Uterus (tissue), 2 donors: ENCODE results near the gene PPP2R5E.

Source experiments
- CTCF ChIP-seq, 4 experiments: fragments of 200-600 bp in 2 of 4; fragments of 450-650 bp in 2 of 4; sonication (generic) in 2 of 4; IDR thresholded peaks; one replicate each; pipeline ENCODE4 v1.5.1; 2016 to 2019; ENCODE audit warnings: antibody characterized with exemption in 4 of 4, mild to moderate bottlenecking in 2 of 4, moderate library complexity in 1 of 4
- POLR2A ChIP-seq, 2 donors: fragments of 450-650 bp; IDR thresholded peaks; one replicate each; pipeline ENCODE4 v1.6.1; 2016; ENCODE audit warnings: antibody characterized with exemption in 2 of 2, mild to moderate bottlenecking in 1 of 2, moderate library complexity in 1 of 2

DNA sequence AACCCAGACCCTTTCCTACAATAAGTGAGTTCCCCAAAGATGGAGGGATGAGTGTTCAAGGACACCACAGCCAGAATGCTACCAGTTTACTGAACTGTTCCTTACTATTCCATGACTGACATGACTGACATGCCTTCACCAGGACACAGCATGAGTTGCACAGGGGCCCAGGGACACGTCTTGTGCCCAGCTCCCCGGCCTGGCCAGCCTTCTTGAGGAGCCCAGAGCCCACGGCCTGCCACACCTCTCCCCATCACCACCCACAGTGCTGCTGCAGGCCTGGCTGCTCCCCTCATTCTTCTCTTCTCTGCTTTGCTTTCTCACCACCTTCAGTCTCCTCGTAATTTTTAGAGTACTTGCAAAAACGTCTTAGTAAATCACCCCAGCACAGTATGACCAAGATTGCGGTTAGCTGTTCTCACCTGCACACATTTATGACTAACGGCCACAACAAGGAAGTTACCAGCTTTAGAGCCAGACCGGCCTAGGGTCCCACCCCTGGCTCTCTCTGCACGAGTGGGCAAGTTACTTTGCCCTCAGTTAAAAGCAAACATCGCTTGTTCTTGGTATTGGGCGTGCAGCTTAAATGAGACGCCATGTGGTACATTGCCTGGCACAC, 18.5 kb downstream of the PPP2R5E start:
- no peak for TF ChIP-seq CTCF (IDR thresholded peaks at IDR 0.05)
- TF ChIP-seq POLR2A (IDR thresholded peaks at IDR 0.05) = no peak
